ENCODE measurements around the gene ALMS1. TPM values are rescaled to one million over a fixed set of nuclear protein-coding genes. Genes with fewer than 3 reads are reported as not detected.

Gene ALMS1
- total and polyA plus RNA-seq, 2 of the 8 experiments (the other 6 are each of a cell fraction or from before 2014, with no cell fraction given): 21.8 to 45.6 TPM

DNA sequence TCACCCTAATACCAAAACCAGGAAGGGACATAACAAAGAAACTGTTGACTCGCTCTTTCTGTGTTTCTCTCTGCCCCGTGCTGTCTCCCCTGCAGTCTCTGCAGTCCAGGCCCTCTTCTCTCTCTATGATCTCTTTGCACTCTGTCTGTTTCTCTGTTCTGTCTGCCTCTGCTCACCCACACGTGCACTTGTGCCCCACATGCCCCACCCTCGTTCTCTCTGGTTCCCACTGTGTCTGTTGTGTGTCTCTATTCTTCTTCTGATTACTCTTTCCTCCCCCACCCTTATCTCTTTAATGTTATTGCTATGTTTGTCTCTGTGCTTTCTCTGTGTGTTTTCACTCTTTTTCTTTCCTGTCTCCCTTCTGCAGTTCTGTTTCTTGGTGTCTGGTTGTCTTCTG lies 202.5 kb downstream of the ALMS1 start:
- no peak for FAIRE-seq
- Histone ChIP-seq H3K4me1 (replicated peaks in 1 of 4; ENCODE audit: control insufficient read depth in 3 of 4, insufficient read depth in 4 of 4, low read length in 3 of 4) (peaks cover 0 to 4% (median 1%) of the 10 kb centered on the region in 4 experiments; a peak in 2 of 7 replicates), H4K8ac (ENCODE audit: extremely low read depth, insufficient read depth, low read length) (no peak overlapping the region), H3K56ac (replicated peaks; ENCODE audit: insufficient read length, low read depth, low read length) (no peak overlapping the region), H3K79me2 (ENCODE audit: control insufficient read depth in 1 of 2, insufficient read depth in 2 of 2, low read length in 2 of 2) (no peaks in the 10 kb centered on the region), H2BK120ac (replicated peaks; ENCODE audit: low read depth, low read length) (no peak overlapping the region), H4K91ac (replicated peaks; ENCODE audit: insufficient read length, low read length) (no peak overlapping the region), H3K14ac (ENCODE audit: insufficient read length) (no peak overlapping the region), H3K23me2 (ENCODE audit: low read depth, low read length) (no peaks in the 10 kb centered on the region), H3K9me3 (ENCODE audit: insufficient read depth in 2 of 2, low read depth in 1 of 2, low read length in 1 of 2) (no peaks in the 10 kb centered on the region), H3K9ac (replicated peaks in 1 of 4; ENCODE audit: extremely low read depth in 1 of 4, low read depth in 3 of 4, low read length in 3 of 4) (no peak overlapping the region), H3K36me3 (ENCODE audit: control insufficient read depth in 2 of 4, insufficient read depth in 4 of 4, low read length in 3 of 4) (no peaks in the 10 kb centered on the region), H4K5ac (ENCODE audit: insufficient read length, low read depth, low read length) (no peak overlapping the region), H4K20me1 (replicated peaks in 1 of 2; ENCODE audit: control insufficient read depth in 1 of 2, insufficient read depth in 2 of 2, low read length in 2 of 2) (no peaks in the 10 kb centered on the region), H3K27ac (ENCODE audit: low read depth, low read length) (peak overlapping the region; percentile 19; the same call in 1 of the 2 replicates), H2AFZ (ENCODE audit: low read length) (peak overlapping the region; percentile 36; the same call in 1 of the 2 replicates), H3K27me3 (replicated peaks in 1 of 4; ENCODE audit: control insufficient read depth in 3 of 4, extremely low read depth in 1 of 4, insufficient read depth in 3 of 4, low read length in 3 of 4) (no peaks in the 10 kb centered on the region), H2BK20ac (ENCODE audit: low read length) (no peak overlapping the region), H3K23ac (ENCODE audit: insufficient read length) (no peak overlapping the region), H2BK5ac (ENCODE audit: low read depth, low read length) (0 out of 2 replicates have a peak overlapping the region, but pooled peaks have one; percentile 41), H2BK15ac (ENCODE audit: low read length) (no peak overlapping the region), H3K18ac (ENCODE audit: extremely low read depth, low read length) (0 out of 2 replicates have a peak overlapping the region, but pooled peaks have one; percentile 36), H2BK12ac (ENCODE audit: low read depth, low read length) (no peak overlapping the region; the same call in 1 of the 2 replicates), H3K4me3 (ENCODE audit: extremely low read depth in 1 of 4, insufficient read depth in 2 of 4, low read depth in 3 of 4, low read length in 4 of 4) (no peak overlapping the region), H3K79me1 (ENCODE audit: low read depth, low read length) (no peaks in the 10 kb centered on the region), H3K4ac (replicated peaks; ENCODE audit: insufficient read length, low read depth, low read length) (no peak overlapping the region), H3K4me2 (ENCODE audit: insufficient read depth in 1 of 2, low read depth in 2 of 2, low read length in 2 of 2) (peak overlapping the region in 1 of 2 experiments; percentile 37; a peak in 2 of 4 replicates), H2AK5ac (ENCODE audit: low read depth, low read length) (no peak overlapping the region)
- DNase-seq (ENCODE audit: low read depth in 1 of 2, low spot score in 2 of 2): no peak
- TF ChIP-seq TBP (IDR thresholded peaks at IDR 0.05; ENCODE audit: low read depth, low read length) (no peak), NANOG (IDR thresholded peaks at IDR 0.05; ENCODE audit: insufficient read depth, low read depth, low read length, poor library complexity, severe bottlenecking) (no peak), YY1 (IDR thresholded peaks at IDR 0.05; ENCODE audit: low read depth, low read length) (no peak), TAF1 (IDR thresholded peaks at IDR 0.05; ENCODE audit: low read depth, low read length) (no peak), HDAC6 (IDR thresholded peaks at IDR 0.05; ENCODE audit: low read depth, low read length) (no peak), SAP30 (IDR thresholded peaks at IDR 0.05; ENCODE audit: insufficient read depth, insufficient replicate concordance, low read length) (no peak), KDM1A (IDR thresholded peaks at IDR 0.05; ENCODE audit: borderline replicate concordance, low read length) (no peak), RXRA (IDR thresholded peaks at IDR 0.05; ENCODE audit: insufficient read depth, low read depth, low read length) (no peak), POLR2A (IDR thresholded peaks at IDR 0.05; ENCODE audit: control extremely low read depth in 1 of 2, low read depth in 2 of 2, low read length in 2 of 2) (no peak), SP2 (IDR thresholded peaks at IDR 0.05; ENCODE audit: low read length) (no peak), SIX5 (IDR thresholded peaks at IDR 0.05; ENCODE audit: low read depth, low read length) (no peak), NRF1 (IDR thresholded peaks at IDR 0.05; ENCODE audit: low read depth, low read length) (no peak), POU5F1 (IDR thresholded peaks at IDR 0.05; ENCODE audit: low read depth, low read length) (no peak), EP300 (IDR thresholded peaks at IDR 0.05; ENCODE audit: borderline replicate concordance in 1 of 2, low read depth in 2 of 2, low read length in 2 of 2) (no peak)
- ChIA-PET CTCF (ENCODE audit: partially characterized antibody) (no interaction called here), POLR2A (ENCODE audit: partially characterized antibody) (no interaction called here)
- WGBS, 2 experiments (ENCODE audit: extremely low coverage in 1 of 2, insufficient coverage in 1 of 2, insufficient read length in 1 of 2, insufficient replicate concordance in 2 of 2, low coverage in 1 of 2, low lambda C conversion rate in 2 of 2, missing lambda C conversion rate in 1 of 2): 38% methylated on average over 4 of the region's 4 CpGs; no CpG with 5 or more reads in 1 of the 2 experiments
